Endodermal cell (in vitro differentiated cells): ENCODE measurements around the gene FYN. TPM values are rescaled to one million over a fixed set of nuclear protein-coding genes. Genes with fewer than 3 reads are reported as not detected.

Experiments
- DNase-seq: peaks from one replicate; pipeline ENCODE4 v3.0.0-alpha.2; 2017
- H3K27ac ChIP-seq: 2 replicates; pipeline ENCODE4 v1.5.1; 2013; ENCODE audit warnings: mild to moderate bottlenecking, low read depth, low read length, moderate library complexity
- H3K27me3 ChIP-seq: 2 replicates; pipeline ENCODE4 v1.6.1; 2013; ENCODE audit warnings: mild to moderate bottlenecking, low read length, moderate library complexity; ENCODE audit not compliant: insufficient read depth, control insufficient read depth, poor library complexity, severe bottlenecking
- H3K36me3 ChIP-seq: 2 replicates; pipeline ENCODE4 v1.7.0; 2013; ENCODE audit warnings: mild to moderate bottlenecking, low read length, moderate library complexity; ENCODE audit not compliant: control insufficient read depth, insufficient read depth
- H3K4me1 ChIP-seq: one replicate; pipeline ENCODE4 v1.7.0; 2013; ENCODE audit warnings: low read length; ENCODE audit not compliant: control insufficient read depth, insufficient read depth
- H3K4me3 ChIP-seq: 2 replicates; pipeline ENCODE4 v1.5.1; 2013; ENCODE audit warnings: mild to moderate bottlenecking, low read length, moderate library complexity
- H3K9ac ChIP-seq: 2 replicates; pipeline ENCODE4 v1.6.1; 2013; ENCODE audit warnings: mild to moderate bottlenecking, low read length, moderate library complexity; ENCODE audit not compliant: poor library complexity, severe bottlenecking; ENCODE audit errors: extremely low read depth
- H3K9me3 ChIP-seq: 2 replicates; pipeline ENCODE4 v1.6.1; 2013; ENCODE audit warnings: mild to moderate bottlenecking, low read length, moderate library complexity; ENCODE audit not compliant: control insufficient read depth
- H3K27ac Mint-ChIP-seq: 2 replicates; pipeline ENCODE4 v1.8.0; 2020; ENCODE audit warnings: mixed read lengths
- H3K27me3 Mint-ChIP-seq: 2 replicates; pipeline ENCODE4 v1.8.0; 2021; ENCODE audit warnings: mild to moderate bottlenecking, mixed read lengths; ENCODE audit not compliant: insufficient read depth
- H3K36me3 Mint-ChIP-seq: 2 replicates; pipeline ENCODE4 v1.8.0; 2020; ENCODE audit warnings: low read depth, mixed read lengths
- H3K4me1 Mint-ChIP-seq: 2 replicates; pipeline ENCODE4 v1.8.0; 2020; ENCODE audit warnings: mixed read lengths
- H3K4me3 Mint-ChIP-seq: 2 replicates; pipeline ENCODE4 v1.8.0; 2020; ENCODE audit warnings: mild to moderate bottlenecking, moderate library complexity, mixed read lengths
- H3K9me3 Mint-ChIP-seq: 2 replicates; pipeline ENCODE4 v1.8.0; 2020; ENCODE audit warnings: mild to moderate bottlenecking, mixed read lengths
- WGBS, 2 experiments: methylation state at CpG; one replicate each; pipeline versions ENCODE4 v1.1.5 to v1.1.7; 2013; ENCODE audit warnings: missing lambda C conversion rate in 2 of 2, mixed read lengths in 1 of 2; ENCODE audit not compliant: insufficient coverage in 1 of 2, insufficient read length in 1 of 2; 5-methylcytosine and 5-hydroxymethylcytosine counted together
- total RNA-seq, 2 donors: library from RNA; stranded (reverse); fragmentation: NEBNext Ultra II Directional in 1 of 2; extraction: Animal tissue kit (Norgen Biotek cat#: 25700) in 1 of 2; gene quantifications; 2 replicates in 1 of 2; 3 replicates in 1 of 2; pipeline ENCODE4 v1.2.1, GENCODE V29; 2021
- TF ChIP-seq, protein P1 (sequence below): fragments of 200-600 bp; sonication (generic); conservative IDR thresholded peaks from 2 replicates; pipeline ENCODE4 v1.5.0; 2021; ENCODE audit warnings: antibody characterized with exemption, mild to moderate bottlenecking

Gene FYN
- total RNA-seq, 2 donors from 2014 or later: 70.0 to 96.4 TPM

- H3K36me3 ChIP-seq: no peaks in the 10 kb centered on the region
- Mint-ChIP-seq H3K36me3 (no peaks in the 10 kb centered on the region), H3K9me3 (no peaks in the 10 kb centered on the region), H3K4me3 (no peak overlapping the region), H3K4me1 (no peaks in the 10 kb centered on the region), H3K27me3 (no peaks in the 10 kb centered on the region), H3K27ac (no peak overlapping the region)
- TF ChIP-seq, protein P1, sequence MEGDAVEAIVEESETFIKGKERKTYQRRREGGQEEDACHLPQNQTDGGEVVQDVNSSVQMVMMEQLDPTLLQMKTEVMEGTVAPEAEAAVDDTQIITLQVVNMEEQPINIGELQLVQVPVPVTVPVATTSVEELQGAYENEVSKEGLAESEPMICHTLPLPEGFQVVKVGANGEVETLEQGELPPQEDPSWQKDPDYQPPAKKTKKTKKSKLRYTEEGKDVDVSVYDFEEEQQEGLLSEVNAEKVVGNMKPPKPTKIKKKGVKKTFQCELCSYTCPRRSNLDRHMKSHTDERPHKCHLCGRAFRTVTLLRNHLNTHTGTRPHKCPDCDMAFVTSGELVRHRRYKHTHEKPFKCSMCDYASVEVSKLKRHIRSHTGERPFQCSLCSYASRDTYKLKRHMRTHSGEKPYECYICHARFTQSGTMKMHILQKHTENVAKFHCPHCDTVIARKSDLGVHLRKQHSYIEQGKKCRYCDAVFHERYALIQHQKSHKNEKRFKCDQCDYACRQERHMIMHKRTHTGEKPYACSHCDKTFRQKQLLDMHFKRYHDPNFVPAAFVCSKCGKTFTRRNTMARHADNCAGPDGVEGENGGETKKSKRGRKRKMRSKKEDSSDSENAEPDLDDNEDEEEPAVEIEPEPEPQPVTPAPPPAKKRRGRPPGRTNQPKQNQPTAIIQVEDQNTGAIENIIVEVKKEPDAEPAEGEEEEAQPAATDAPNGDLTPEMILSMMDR: no peak
- no peak overlapping the region for H3K27ac ChIP-seq
- WGBS, 2 experiments: 70 to 86% methylated on average over 2 of the region's 2 CpGs
- no peak for DNase-seq
- H3K9ac ChIP-seq: no peak overlapping the region
- H3K4me1 ChIP-seq: no peaks in the 10 kb centered on the region
- H3K4me3 ChIP-seq: no peak overlapping the region
- H3K27me3 ChIP-seq: no peaks in the 10 kb centered on the region
- no peaks in the 10 kb centered on the region for H3K9me3 ChIP-seq
Observed at GRCh38 chr6:111829998-111830397, 43.3 kb downstream of the FYN start.

DNA sequence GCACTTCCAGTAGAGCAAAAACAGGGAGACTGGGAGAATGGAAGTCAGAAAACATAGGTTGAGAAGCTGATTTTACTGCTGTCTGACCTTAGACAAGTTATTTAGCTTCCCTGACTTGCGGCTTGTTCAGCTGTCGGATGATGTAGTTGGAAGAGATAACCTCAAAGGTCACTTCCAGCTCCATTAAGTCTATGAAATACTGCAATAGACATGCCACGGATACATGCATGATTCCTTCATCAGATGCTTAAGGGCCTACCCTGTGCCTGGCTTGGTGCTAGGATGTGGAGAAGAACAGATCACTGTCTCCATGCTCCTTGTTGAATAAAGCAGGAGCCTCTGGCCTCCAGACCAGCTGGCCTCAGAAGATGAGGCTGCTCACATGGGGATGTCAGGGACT, 43.7 kb downstream of the FYN start:
- Mint-ChIP-seq H3K4me1 (peaks cover under 1% of the 10 kb centered on the region), H3K27me3 (no peaks in the 10 kb centered on the region), H3K27ac (no peak overlapping the region), H3K4me3 (no peak overlapping the region), H3K9me3 (no peaks in the 10 kb centered on the region), H3K36me3 (no peaks in the 10 kb centered on the region)
- Histone ChIP-seq H3K9me3 (no peaks in the 10 kb centered on the region), H3K36me3 (no peaks in the 10 kb centered on the region), H3K4me3 (no peak overlapping the region), H3K27ac (no peak overlapping the region), H3K27me3 (no peaks in the 10 kb centered on the region), H3K4me1 (no peaks in the 10 kb centered on the region), H3K9ac (no peak overlapping the region)
- TF ChIP-seq, protein P1: no peak
- 87 to 97% methylated on average over 3 of the region's 3 CpGs for WGBS, 2 experiments
- no peak for DNase-seq

GRCh38 chr6:111828809-111829208, 44.4 kb downstream of the FYN start:
- Histone ChIP-seq H3K27me3 (no peaks in the 10 kb centered on the region), H3K4me3 (no peak overlapping the region), H3K9ac (no peak overlapping the region), H3K9me3 (no peaks in the 10 kb centered on the region), H3K36me3 (no peaks in the 10 kb centered on the region), H3K27ac (no peak overlapping the region), H3K4me1 (no peaks in the 10 kb centered on the region)
- WGBS, 2 experiments: 89 to 100% methylated on average over 2 of the region's 2 CpGs
- H3K36me3 Mint-ChIP-seq: no peaks in the 10 kb centered on the region
- H3K4me1 Mint-ChIP-seq: peaks cover 8% of the 10 kb centered on the region
- no peak overlapping the region for H3K4me3 Mint-ChIP-seq
- no peaks in the 10 kb centered on the region for H3K27me3 Mint-ChIP-seq
- H3K9me3 Mint-ChIP-seq: no peaks in the 10 kb centered on the region
- TF ChIP-seq, protein P1: no peak
- DNase-seq: no peak
- H3K27ac Mint-ChIP-seq: no peak overlapping the region
